Measurements from ENCODE around the gene TOMM40.
"Not testable (repeated sequence)": the region's sequence is repeated elsewhere in the genome, so short reads cannot be mapped to it uniquely, and the experiment has no call there.

TOMM40 gene

DNA sequence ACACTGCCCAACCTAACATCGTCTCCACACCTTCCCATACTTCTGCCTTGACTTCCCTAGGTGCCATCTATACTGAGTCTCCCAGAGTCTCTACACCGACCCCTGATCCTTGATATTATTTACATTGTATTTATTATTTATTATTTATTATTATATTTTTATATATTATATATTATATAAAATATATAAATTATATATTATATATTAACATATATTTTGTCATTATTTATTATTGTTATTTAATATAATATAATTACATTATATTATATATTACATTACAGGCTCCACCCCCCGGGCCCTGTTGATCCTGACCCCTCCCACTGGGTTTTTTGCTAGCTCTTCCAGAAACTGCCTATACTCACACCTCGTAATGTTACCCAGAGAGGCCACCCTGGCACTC, 18.4 kb upstream of the TOMM40 start:
- DNase-seq: no peak

DNA sequence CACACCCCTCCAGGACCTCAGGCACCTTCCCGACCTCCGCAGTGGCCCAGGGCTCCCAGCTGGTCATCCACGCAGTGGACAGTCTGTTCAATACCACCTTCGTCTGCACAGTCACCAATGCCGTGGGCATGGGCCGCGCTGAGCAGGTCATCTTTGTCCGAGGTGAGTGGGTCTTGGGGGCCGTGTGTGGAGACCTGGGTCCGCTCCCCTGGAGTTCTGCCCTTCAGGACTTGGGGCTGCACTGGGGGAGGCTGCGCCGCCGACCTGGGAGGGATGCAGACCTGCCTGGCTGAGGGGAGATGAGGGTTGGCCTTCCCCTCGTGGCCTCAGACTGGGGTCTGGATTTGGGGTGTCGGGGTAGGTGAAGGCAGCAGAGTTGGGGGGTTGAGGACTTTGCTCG, 16.7 kb upstream of the TOMM40 start:
- DNase-seq: no peak

DNA sequence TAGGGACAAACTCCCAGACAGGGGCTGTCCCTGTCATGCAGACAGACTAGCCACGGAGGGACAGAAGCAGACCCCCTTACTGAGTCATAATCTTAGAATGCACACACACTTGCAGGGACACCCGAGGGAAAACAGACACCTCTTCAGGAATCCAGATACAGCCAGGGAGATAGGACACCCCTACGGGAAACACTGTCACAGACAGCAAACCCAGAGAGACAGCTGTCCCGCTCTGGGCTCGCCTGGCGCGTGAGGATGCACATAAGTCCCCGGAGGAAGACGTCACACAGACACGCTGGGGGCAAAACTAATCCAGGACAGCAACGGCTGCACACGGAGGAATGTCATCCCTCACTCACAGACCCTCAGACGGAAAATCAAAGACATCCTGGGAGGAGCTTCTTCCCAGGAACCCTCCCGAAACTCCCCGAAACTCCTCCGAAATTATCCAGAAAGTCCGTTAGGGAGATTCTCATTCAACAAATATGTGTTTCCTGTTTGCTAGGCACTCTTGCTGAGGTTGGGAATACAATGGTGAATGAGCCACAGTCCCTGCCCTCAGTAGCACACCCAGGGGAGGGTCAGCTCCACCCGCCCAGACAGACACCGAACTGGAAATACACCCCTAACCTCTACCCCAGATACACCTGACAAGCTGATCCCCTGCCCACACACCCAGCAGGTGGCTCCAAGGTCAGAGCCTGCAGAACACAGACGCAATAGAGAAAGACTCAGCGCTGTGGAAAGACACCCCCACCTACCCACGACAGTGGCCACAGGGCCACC, 15.2 kb upstream of the TOMM40 start:
- no peak for DNase-seq

GRCh38 chr19:44876930-44877535, 14.0 kb upstream of the TOMM40 start:
- no peak for DNase-seq

GRCh38 chr19:44878120-44878865, 12.8 kb upstream of the TOMM40 start:
- DNase-seq: no peak

DNA sequence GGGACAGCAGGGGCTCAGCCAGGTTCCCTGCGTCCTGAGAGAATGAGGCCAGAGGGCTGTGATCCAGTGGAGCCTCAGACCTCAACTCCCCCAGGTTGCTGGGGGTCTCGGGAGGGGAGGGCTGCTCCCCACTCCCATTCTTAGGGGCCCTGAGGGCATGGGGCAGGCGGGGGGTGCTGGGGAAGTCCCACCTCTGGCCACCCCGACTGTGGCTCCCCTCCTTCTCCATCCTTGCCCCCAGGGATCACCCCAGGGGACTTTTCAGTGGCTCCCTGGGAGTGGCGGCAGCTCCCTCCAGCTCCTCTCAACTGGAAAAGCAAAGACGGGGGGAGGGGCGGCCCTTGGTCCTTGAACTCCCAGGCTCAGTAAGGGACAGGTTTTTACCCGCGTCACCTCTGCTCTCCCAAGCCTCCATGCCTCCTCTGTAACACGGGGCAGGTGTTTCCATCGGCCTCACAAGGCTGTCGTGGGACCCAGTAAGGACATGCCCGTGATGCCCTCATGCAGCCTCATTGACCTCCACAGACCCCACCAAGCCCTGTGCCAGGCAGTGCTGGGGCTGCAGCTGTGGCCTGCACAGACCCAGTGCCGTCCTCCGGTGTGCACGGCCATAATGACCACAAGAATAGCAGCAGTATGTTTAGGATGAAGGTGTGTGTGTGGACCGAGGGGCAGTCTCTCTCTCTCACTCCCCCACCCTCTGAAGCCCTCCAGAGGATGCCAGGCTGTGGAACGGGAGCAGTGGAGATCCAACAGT, 11.6 kb upstream of the TOMM40 start:
- DNase-seq: no peak

GRCh38 chr19:44882063-44882462, 9.0 kb upstream of the TOMM40 start:
- DNase-seq: no peak

- not testable (repeated sequence) for DNase-seq
These were observed 8.2 kb upstream of the TOMM40 start for GRCh38 chr19:44882619-44883397.

DNA sequence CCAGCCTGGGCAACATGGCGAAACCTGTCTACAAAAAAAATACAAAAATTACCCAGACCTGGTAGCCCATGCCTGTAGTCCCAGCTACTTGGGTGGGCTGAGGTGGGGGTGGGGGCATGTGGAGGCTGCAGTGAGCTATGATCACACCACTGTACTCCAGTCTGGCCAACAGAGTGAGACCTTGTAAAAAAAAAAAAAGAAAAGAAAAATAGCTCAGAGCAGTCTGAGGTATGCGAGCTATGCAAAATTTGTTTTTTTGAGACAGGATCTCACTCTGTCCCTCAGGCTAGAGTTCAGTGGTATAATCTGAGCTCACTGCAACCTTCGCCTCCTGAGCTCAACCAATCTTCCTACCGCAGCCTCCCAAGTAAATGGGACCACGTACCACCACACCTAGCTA, 7.1 kb upstream of the TOMM40 start:
- no peak for DNase-seq

- DNase-seq: no peak
These were observed 6.5 kb upstream of the TOMM40 start for GRCh38 chr19:44884566-44884965.

GRCh38 chr19:44886141-44886540, 4.9 kb upstream of the TOMM40 start:
- no peak for DNase-seq

GRCh38 chr19:44887648-44888047, 3.4 kb upstream of the TOMM40 start:
- DNase-seq: no peak

DNA sequence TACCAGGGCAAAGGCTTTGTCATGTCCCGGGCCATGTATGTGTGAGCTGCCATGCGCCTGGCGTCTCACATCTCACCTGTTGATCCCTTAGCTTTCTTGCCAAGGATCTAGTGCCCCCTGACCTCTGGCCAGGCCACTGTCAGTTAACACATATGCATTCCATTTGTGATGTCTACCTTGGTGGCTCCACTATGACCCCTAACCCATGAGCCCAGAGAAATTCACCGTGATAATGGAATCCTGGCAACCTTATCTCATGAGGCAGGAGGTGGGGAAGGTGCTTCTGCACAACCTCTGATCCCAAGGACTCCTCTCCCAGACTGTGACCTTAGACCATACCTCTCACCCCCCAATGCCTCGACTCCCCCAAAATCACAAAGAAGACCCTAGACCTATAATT, 2.7 kb upstream of the TOMM40 start:
- not testable (repeated sequence) for DNase-seq

DNA sequence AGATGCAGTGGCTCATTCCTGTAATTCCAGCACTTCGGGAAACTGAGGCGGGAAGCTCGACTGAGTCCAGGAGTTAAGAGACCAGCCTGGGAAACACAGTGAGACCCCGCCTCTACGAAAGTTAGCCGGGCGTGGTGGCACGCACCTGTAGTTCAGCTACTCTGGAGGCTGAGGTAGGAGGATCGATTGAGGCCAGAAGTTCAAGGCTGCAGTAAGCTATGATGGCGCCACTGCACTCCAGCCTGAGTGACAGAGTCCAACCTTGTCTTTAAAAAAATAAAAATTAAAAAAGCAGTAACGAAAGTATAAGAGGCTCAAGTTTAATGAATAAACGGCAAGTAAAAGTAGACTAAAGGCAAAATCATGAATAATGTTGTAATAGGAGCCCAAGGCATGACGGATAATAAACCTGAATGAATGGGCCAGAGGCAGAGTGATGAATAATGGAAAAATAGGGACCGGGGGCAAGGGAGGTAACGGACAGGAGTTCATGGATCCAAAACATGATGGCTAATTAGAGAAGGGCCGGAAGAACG, 1.2 kb upstream of the TOMM40 start:
- DNase-seq: no peak

DNA sequence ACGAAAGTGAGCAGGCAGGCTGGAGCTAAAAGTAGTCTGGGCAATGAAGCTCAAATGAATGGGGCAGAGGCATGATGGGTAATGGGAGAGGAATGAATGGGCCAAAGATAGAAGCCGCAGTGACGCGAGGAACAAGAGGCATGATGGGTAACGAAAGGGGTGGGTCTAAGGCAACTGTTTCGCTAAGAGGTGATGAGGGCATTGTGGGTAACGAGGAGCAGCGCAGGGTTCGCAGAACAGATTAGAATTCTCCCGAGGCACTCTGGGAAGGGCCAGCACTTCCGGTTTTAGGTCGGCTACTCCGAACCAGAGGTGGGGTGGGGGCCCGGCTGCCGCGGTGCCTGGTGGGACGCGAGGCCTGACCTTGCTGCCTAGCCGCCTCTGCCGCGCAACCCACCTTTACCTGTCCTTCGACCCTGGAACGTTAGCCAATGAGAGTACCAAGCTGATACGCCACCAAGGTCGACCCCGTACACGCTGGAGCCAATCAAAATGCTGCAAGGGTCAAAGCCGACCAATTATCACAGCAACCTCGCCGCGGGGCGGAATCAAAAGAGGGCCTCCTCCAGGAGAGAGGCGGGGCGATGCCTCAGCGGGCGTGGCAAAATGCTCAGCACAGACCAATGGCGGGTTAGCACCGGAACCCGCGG, 563 bp upstream of the TOMM40 start:
- DNase-seq: peak; percentile 100

DNA sequence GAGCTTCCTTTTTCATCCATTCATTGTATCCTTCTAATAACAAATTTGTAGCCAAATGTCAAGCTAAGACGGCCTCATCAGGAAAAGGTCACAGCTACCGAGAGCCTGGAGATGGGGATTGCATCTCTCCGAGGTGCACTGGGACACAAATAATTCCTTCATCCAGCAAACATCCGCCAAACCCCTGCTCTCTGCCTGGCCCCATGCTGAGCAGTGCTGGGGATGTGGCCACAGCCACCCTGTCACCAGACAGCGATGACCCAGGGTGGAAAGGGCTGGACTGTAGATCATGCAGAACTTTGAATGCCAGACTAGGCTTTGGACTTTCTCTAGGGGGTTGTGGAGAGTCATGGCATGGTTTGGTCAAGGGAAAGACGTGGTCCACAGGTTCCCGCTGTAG, 1.9 kb downstream of the TOMM40 start:
- no peak for DNase-seq

DNA sequence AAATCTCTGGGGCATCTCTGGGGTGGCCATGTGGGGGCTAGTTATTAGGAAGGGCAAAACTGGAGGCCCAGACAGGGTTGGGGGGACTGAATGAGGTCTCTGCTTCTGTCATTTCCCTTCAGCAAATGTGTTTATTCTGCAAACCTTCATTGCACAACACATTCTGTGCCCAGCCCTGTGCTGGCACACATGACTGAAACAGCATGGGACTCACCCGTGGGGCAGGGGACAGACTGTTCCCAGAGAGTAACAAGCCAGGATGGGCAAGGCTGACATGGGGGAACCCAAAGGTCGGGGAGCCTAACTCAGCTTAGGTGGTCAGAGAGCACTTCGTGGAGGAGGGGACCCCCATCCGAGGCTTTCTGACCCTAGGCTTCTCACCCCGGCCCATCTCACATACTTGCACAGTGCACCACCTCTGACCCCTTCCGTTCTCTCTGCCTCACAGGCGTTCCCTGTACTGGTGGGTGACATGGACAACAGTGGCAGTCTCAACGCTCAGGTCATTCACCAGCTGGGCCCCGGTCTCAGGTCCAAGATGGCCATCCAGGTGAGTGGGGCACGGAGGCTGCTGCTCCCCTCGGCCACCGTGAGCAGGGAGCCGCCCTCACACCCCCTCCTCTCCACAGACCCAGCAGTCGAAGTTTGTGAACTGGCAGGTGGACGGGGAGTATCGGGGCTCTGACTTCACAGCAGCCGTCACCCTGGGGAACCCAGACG, 2.4 kb downstream of the TOMM40 start:
- no peak for DNase-seq

- DNase-seq: no peak
These were observed 3.0 kb downstream of the TOMM40 start for GRCh38 chr19:44894052-44894400.

DNA sequence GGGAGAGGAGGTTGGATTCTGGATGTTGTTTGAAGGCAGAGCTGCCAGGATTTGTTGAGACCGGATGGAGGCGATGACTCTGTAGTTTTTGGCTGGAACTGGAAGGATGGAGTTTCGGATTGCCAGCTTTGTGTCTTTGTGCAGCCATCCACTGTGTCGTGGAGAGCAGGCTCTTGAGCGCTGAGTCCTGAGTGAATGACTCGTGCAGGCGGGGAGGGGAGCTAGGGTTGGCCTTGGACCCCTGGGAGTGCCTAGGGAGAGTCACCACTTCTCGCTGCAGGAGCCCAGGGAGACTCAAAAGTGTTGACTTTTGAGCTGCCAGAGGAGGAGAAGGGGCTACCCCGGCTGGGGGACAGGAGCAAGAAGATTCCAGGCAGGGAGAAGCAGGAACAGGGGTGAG, 3.9 kb downstream of the TOMM40 start:
- no peak for DNase-seq

GRCh38 chr19:44897835-44898234, 6.8 kb downstream of the TOMM40 start:
- DNase-seq: no peak
